ENCODE results near the gene MAB21L3. TPM values are rescaled to one million over a fixed set of nuclear protein-coding genes. Genes with fewer than 3 reads are reported as not detected.

The MAB21L3 gene
- total RNA-seq, 1 donor from 2014 or later, result not detected

- H3K4me1 Mint-ChIP-seq, result no peaks in the 10 kb centered on the region
- Histone ChIP-seq H3K4me1 (no peaks in the 10 kb centered on the region), H3K27ac (no peak overlapping the region), H4K20me1 (ENCODE audit: low read depth) (no peaks in the 10 kb centered on the region), H3K4me3 (no peak overlapping the region), H3K79me2 (ENCODE audit: low read depth) (no peaks in the 10 kb centered on the region), H3K9ac (no peak overlapping the region), H3K36me3 (no peaks in the 10 kb centered on the region), H3K9me3 (ENCODE audit: low read depth) (no peaks in the 10 kb centered on the region), H3K4me2 (no peak overlapping the region), H3F3A (ENCODE audit: low read depth) (no peaks in the 10 kb centered on the region), H2AFZ (replicated peaks) (no peak overlapping the region), H3K27me3 (no peaks in the 10 kb centered on the region)
- H3K9me3 Mint-ChIP-seq, result no peaks in the 10 kb centered on the region
- no peak overlapping the region for H3K27ac Mint-ChIP-seq
- H3K27me3 Mint-ChIP-seq (ENCODE audit: insufficient read depth, low read depth), result peaks cover 2% of the 10 kb centered on the region
- TF ChIP-seq, protein P1, sequence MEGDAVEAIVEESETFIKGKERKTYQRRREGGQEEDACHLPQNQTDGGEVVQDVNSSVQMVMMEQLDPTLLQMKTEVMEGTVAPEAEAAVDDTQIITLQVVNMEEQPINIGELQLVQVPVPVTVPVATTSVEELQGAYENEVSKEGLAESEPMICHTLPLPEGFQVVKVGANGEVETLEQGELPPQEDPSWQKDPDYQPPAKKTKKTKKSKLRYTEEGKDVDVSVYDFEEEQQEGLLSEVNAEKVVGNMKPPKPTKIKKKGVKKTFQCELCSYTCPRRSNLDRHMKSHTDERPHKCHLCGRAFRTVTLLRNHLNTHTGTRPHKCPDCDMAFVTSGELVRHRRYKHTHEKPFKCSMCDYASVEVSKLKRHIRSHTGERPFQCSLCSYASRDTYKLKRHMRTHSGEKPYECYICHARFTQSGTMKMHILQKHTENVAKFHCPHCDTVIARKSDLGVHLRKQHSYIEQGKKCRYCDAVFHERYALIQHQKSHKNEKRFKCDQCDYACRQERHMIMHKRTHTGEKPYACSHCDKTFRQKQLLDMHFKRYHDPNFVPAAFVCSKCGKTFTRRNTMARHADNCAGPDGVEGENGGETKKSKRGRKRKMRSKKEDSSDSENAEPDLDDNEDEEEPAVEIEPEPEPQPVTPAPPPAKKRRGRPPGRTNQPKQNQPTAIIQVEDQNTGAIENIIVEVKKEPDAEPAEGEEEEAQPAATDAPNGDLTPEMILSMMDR (IDR thresholded peaks at IDR 0.05), result no peak
- TF ChIP-seq EZH2phosphoT487 (IDR thresholded peaks at IDR 0.05), result no peak
- TF ChIP-seq EZH2 (IDR thresholded peaks at IDR 0.05), result no peak
- DNase-seq (ENCODE audit: low spot score), result no peak
- H3K36me3 Mint-ChIP-seq, result no peaks in the 10 kb centered on the region
- no peak overlapping the region for H3K4me3 Mint-ChIP-seq
Observed at GRCh38 chr1:116106646-116107045, 4.6 kb upstream of the MAB21L3 start.

- Mint-ChIP-seq H3K36me3 (no peaks in the 10 kb centered on the region), H3K27me3 (ENCODE audit: insufficient read depth, low read depth) (peaks cover 2% of the 10 kb centered on the region), H3K9me3 (no peaks in the 10 kb centered on the region), H3K4me1 (no peaks in the 10 kb centered on the region), H3K4me3 (no peak overlapping the region), H3K27ac (no peak overlapping the region)
- H3K36me3 ChIP-seq, result no peaks in the 10 kb centered on the region
- TF ChIP-seq EZH2phosphoT487 (IDR thresholded peaks at IDR 0.05), result no peak
- TF ChIP-seq, protein P1 (IDR thresholded peaks at IDR 0.05), result no peak
- no peak for TF ChIP-seq EZH2 (IDR thresholded peaks at IDR 0.05)
- H3K27ac ChIP-seq, result no peak overlapping the region
- no peak overlapping the region for H3K4me2 ChIP-seq
- H3K4me1 ChIP-seq, result no peaks in the 10 kb centered on the region
- no peak overlapping the region for H3K4me3 ChIP-seq
- H3K9ac ChIP-seq, result no peak overlapping the region
- H3K9me3 ChIP-seq (ENCODE audit: low read depth), result no peaks in the 10 kb centered on the region
- H3K79me2 ChIP-seq (ENCODE audit: low read depth), result no peaks in the 10 kb centered on the region
- no peaks in the 10 kb centered on the region for H3K27me3 ChIP-seq
- H2AFZ ChIP-seq (replicated peaks), result no peak overlapping the region
- no peaks in the 10 kb centered on the region for H4K20me1 ChIP-seq (ENCODE audit: low read depth)
- no peaks in the 10 kb centered on the region for H3F3A ChIP-seq (ENCODE audit: low read depth)
- no peak for DNase-seq (ENCODE audit: low spot score)
Observed at GRCh38 chr1:116107371-116107770, 3.8 kb upstream of the MAB21L3 start.

- Histone ChIP-seq H3K4me3 (no peak overlapping the region), H3K9me3 (ENCODE audit: low read depth) (no peaks in the 10 kb centered on the region), H3K27me3 (no peaks in the 10 kb centered on the region), H3K27ac (no peak overlapping the region), H4K20me1 (ENCODE audit: low read depth) (no peaks in the 10 kb centered on the region), H3F3A (ENCODE audit: low read depth) (no peaks in the 10 kb centered on the region), H3K79me2 (ENCODE audit: low read depth) (no peaks in the 10 kb centered on the region), H3K4me2 (no peak overlapping the region), H3K4me1 (no peaks in the 10 kb centered on the region), H2AFZ (replicated peaks) (peak overlapping the region; percentile 55), H3K9ac (no peak overlapping the region), H3K36me3 (no peaks in the 10 kb centered on the region)
- no peaks in the 10 kb centered on the region for H3K4me1 Mint-ChIP-seq
- no peak for DNase-seq (ENCODE audit: low spot score)
- no peak overlapping the region for H3K4me3 Mint-ChIP-seq
- H3K9me3 Mint-ChIP-seq, result no peaks in the 10 kb centered on the region
- peaks cover 2% of the 10 kb centered on the region for H3K27me3 Mint-ChIP-seq (ENCODE audit: insufficient read depth, low read depth)
- H3K36me3 Mint-ChIP-seq, result no peaks in the 10 kb centered on the region
- TF ChIP-seq EZH2 (IDR thresholded peaks at IDR 0.05) (no peak), EZH2phosphoT487 (IDR thresholded peaks at IDR 0.05) (no peak)
- TF ChIP-seq, protein P1 (IDR thresholded peaks at IDR 0.05), result no peak
- no peak overlapping the region for H3K27ac Mint-ChIP-seq
Observed at GRCh38 chr1:116111524-116112021, 374 bp downstream of the MAB21L3 start.
